Activated CD4-positive, alpha-beta T cell treated with anti-CD3 and anti-CD28 coated beads, Interleukin-2, amount 10 ng/mL, durations not matched to agents 7 days and 5 days (primary cell): Measurements from ENCODE around the gene GABRR3. TPM values are rescaled to one million over a fixed set of nuclear protein-coding genes. Genes with fewer than 3 reads are reported as not detected.

Experiments used
- CTCF ChIA-PET: fragments of 350-600 bp; sonication (Branson Sonifier 250); formaldehyde crosslinking; loops from one replicate; lab custom pipeline; 2021; ENCODE audit warnings: antibody characterized with exemption; lab: Charles Lee
- POLR2A ChIA-PET: fragments of 350-600 bp; sonication (Branson Sonifier 250); formaldehyde crosslinking; loops from one replicate; lab custom pipeline; 2021; ENCODE audit warnings: antibody characterized with exemption; lab: Charles Lee
- DNase-seq: peaks from one replicate; pipeline ENCODE4 v3.0.0-alpha.2; 2020
- H3K27ac Mint-ChIP-seq: one replicate; pipeline ENCODE4 v1.8.0; 2021; ENCODE audit warnings: mild to moderate bottlenecking, moderate library complexity, mixed read lengths
- H3K27me3 Mint-ChIP-seq: one replicate; pipeline ENCODE4 v1.8.0; 2021; ENCODE audit warnings: mixed read lengths
- H3K36me3 Mint-ChIP-seq: one replicate; pipeline ENCODE4 v1.8.0; 2021; ENCODE audit warnings: low read depth, mixed read lengths
- H3K4me1 Mint-ChIP-seq: one replicate; pipeline ENCODE4 v1.8.0; 2021; ENCODE audit warnings: mixed read lengths
- H3K4me3 Mint-ChIP-seq: one replicate; pipeline ENCODE4 v1.8.0; 2021; ENCODE audit warnings: mild to moderate bottlenecking, moderate library complexity, mixed read lengths
- H3K9me3 Mint-ChIP-seq: one replicate; pipeline ENCODE4 v1.8.0; 2021; ENCODE audit warnings: mixed read lengths
- total RNA-seq, 2 experiments: library from RNA; stranded (reverse); gene quantifications; one replicate each; pipeline ENCODE4 v1.2.3, GENCODE V29; 2021

Gene GABRR3
- total RNA-seq, 2 experiments from 2014 or later: not detected

DNA sequence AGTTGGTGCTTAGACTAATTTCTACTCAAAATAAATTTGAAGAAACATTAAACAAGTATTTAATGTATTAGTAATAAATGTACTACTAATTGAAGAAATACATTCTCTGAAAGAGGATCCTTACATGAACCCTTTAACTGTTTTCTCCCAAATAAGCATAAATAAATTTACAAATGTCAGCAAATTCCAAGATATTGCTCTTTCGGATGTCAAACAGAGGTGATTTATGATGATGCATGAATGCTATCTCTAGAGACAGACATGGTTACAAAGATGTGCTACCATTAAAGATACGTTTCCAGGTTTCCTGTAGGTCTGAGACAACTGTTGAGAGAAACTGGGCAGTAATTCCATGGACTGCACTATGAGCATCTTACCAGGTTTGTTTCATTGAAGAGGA is 629 bp downstream of the GABRR3 start:
- no peak for DNase-seq
- Mint-ChIP-seq H3K4me1 (peaks cover 22% of the 10 kb centered on the region), H3K9me3 (no peaks in the 10 kb centered on the region), H3K4me3 (no peak overlapping the region), H3K36me3 (no peaks in the 10 kb centered on the region), H3K27me3 (peaks cover 5% of the 10 kb centered on the region), H3K27ac (no peak overlapping the region)
- ChIA-PET POLR2A (no interaction called here), CTCF (interaction anchor here (1.8 kb wide), 1 partner anchor 11 kb away, joined by 6 read pairs; no protein-coding TSS in a partner anchor)

DNA sequence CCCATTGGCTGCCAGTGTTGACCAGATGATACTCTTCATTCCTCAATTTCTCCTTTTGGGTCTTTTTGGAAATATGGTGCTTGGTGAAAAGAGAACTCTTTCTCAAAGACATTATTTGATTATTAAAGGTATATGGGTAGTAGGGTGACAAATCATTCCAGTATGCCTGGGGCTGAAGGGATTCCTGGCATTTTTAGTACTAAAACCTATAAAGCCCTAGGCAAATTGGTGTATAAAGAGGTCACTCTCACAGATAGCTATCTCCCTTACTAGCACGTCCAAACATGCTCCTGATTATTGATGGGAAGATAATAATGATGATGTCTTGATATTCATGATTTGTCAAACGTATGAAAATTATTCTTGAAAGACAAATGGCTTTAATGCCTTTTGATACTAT is 1.1 kb downstream of the GABRR3 start:
- Mint-ChIP-seq H3K4me3 (no peak overlapping the region), H3K27ac (no peak overlapping the region), H3K4me1 (peaks cover 23% of the 10 kb centered on the region), H3K36me3 (peaks cover 2% of the 10 kb centered on the region), H3K27me3 (peaks cover 5% of the 10 kb centered on the region), H3K9me3 (peaks cover 2% of the 10 kb centered on the region)
- ChIA-PET POLR2A (no interaction called here), CTCF (interaction anchor here (1.8 kb wide), 1 partner anchor 11 kb away, joined by 6 read pairs; no protein-coding TSS in a partner anchor)
- DNase-seq: no peak

DNA sequence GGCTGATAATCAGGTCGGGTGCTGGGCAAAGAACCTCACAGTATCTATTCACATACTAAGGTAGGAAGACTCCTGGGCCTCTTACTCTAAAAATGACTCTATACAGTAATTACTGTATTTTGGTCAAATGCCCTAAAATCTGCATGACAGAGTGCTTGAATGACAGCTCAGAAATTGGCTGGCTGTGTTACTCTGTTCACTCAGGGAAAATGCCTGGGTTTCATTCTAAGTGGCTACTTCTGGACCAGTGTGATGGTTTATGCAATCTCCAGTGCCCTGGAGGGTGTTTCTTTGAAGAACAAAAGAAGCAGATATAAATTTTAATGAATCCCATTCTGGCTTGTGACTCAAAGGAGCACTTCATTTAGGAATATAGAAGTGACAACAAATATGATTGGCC is 2.2 kb downstream of the GABRR3 start:
- CTCF ChIA-PET: interaction anchor here (1.8 kb wide), 1 partner anchor 10 kb away, joined by 6 read pairs; no protein-coding TSS in a partner anchor
- POLR2A ChIA-PET: no interaction called here
- Mint-ChIP-seq H3K27me3 (peaks cover 5% of the 10 kb centered on the region), H3K36me3 (peaks cover 2% of the 10 kb centered on the region), H3K4me1 (peaks cover 21% of the 10 kb centered on the region), H3K27ac (no peak overlapping the region), H3K9me3 (peaks cover 2% of the 10 kb centered on the region), H3K4me3 (no peak overlapping the region)
- DNase-seq: no peak

DNA sequence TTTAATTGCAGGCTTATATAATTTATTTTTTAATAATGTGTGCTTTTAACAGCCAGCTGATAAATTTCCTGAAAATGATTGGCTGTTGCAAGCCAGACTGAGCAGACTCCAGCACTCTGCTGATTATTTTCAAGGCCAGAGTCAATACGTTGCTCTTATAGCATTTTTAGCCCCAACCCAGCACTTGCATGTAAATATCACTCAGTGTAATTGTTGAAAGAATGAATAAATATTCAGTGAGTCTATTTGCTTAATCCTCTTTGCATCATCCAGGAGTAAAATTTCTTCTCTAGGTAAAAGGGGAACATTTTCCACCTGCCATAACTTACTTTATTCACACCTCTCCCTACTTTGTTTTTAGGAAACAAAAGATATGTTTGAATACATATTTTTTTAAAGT is 2.9 kb downstream of the GABRR3 start:
- peaks cover 2% of the 10 kb centered on the region for H3K9me3 Mint-ChIP-seq
- CTCF ChIA-PET: interaction anchor here (0.8 kb wide), 1 partner anchor 1675 kb away, joined by 3 read pairs; no protein-coding TSS in a partner anchor
- no peak for DNase-seq
- H3K27ac Mint-ChIP-seq: no peak overlapping the region
- H3K27me3 Mint-ChIP-seq: peaks cover 5% of the 10 kb centered on the region
- peaks cover 2% of the 10 kb centered on the region for H3K36me3 Mint-ChIP-seq
- H3K4me3 Mint-ChIP-seq: no peak overlapping the region
- H3K4me1 Mint-ChIP-seq: peaks cover 16% of the 10 kb centered on the region
- POLR2A ChIA-PET: no interaction called here

DNA sequence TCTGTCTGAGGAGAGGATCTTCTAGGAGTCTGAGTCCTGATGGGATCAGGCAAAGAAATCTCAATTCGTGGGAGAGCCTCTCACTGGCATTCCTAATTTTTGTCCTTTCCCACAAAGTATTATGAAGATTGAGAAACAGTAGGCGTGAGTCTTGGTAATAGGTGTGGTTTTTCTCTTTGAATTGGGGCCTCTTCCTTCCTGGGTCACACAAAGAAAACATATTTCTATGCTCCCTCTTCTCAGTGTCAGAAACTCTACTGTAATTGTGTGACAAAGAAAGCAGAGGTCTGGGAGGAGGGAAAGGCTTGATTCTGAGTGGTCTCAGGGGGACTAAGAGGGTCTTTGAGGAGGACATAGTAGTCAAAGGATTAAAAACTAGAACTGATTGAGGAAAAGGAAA is 6.0 kb downstream of the GABRR3 start:
- Mint-ChIP-seq H3K9me3 (peaks cover 2% of the 10 kb centered on the region), H3K4me1 (peaks cover 22% of the 10 kb centered on the region), H3K27me3 (no peaks in the 10 kb centered on the region), H3K36me3 (peaks cover 2% of the 10 kb centered on the region), H3K27ac (peak overlapping the region; percentile 91), H3K4me3 (peak overlapping the region; percentile 48)
- ChIA-PET CTCF (no interaction called here), POLR2A (no interaction called here)
- no peak for DNase-seq

GRCh38 chr3:98027085-98027446 is 8.0 kb downstream of the GABRR3 start:
- H3K27ac Mint-ChIP-seq: no peak overlapping the region
- H3K4me3 Mint-ChIP-seq: no peak overlapping the region
- ChIA-PET CTCF (interaction anchor here (0.6 to 2.0 kb wide), 2 partner anchors 11 to 233 kb away, joined by 4 to 10 read pairs; no protein-coding TSS in a partner anchor), POLR2A (interaction anchor here (0.6 kb wide), 1 partner anchor 85 kb away, joined by 6 read pairs; no protein-coding TSS in a partner anchor)
- no peaks in the 10 kb centered on the region for H3K27me3 Mint-ChIP-seq
- peaks cover 2% of the 10 kb centered on the region for H3K9me3 Mint-ChIP-seq
- H3K36me3 Mint-ChIP-seq: peaks cover 2% of the 10 kb centered on the region
- H3K4me1 Mint-ChIP-seq: peaks cover 30% of the 10 kb centered on the region
- DNase-seq: no peak

DNA sequence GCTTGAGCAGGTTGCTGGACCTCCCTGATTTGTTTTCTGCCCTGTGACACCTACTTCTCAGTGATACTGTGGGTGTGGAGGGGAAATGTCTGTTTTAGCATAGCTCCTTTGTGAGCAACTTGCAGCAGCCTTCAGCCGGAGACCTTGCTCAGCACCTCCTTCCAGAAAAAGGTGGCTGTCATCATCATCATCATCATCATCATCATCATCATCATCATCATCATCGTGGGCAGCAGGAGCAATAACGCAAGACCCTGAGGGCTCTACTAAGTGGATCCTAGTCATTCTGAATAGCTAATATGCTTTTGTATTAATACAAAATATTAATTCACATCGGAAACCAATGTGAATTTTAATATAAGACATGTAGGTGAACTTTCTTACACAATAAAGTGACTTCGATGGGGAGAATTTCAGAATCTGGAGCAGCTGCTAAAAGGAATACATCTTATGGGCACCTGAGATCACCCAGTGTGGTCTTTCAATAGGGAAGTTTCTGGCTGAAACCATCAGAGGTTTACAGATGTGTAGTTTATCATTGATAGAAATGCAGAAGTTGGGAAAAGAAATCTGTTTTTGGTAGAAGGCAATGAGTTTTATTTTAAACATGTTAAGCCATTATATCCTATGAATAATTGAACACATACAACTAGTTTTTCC is 8.6 kb downstream of the GABRR3 start:
- H3K4me1 Mint-ChIP-seq: peaks cover 30% of the 10 kb centered on the region
- ChIA-PET CTCF (interaction anchor here (0.6 to 2.0 kb wide), 2 partner anchors 12 to 233 kb away, joined by 4 to 10 read pairs; no protein-coding TSS in a partner anchor), POLR2A (no interaction called here)
- no peak overlapping the region for H3K27ac Mint-ChIP-seq
- no peak for DNase-seq
- H3K4me3 Mint-ChIP-seq: no peak overlapping the region
- H3K27me3 Mint-ChIP-seq: no peaks in the 10 kb centered on the region
- H3K9me3 Mint-ChIP-seq: peaks cover 2% of the 10 kb centered on the region
- H3K36me3 Mint-ChIP-seq: peaks cover 2% of the 10 kb centered on the region

- Mint-ChIP-seq H3K9me3 (peaks cover 2% of the 10 kb centered on the region), H3K4me1 (peaks cover 30% of the 10 kb centered on the region), H3K27ac (no peak overlapping the region), H3K36me3 (peaks cover 2% of the 10 kb centered on the region), H3K27me3 (no peaks in the 10 kb centered on the region), H3K4me3 (no peak overlapping the region)
- POLR2A ChIA-PET: no interaction called here
- CTCF ChIA-PET: interaction anchor here (0.7 to 2.0 kb wide), 3 partner anchors 13 to 40 kb away, joined by 4 to 10 read pairs (median 4); no protein-coding TSS in a partner anchor
- no peak for DNase-seq
Observed at GRCh38 chr3:98025392-98025945, 9.6 kb downstream of the GABRR3 start.

GRCh38 chr3:98022978-98023820 is 11.9 kb downstream of the GABRR3 start:
- Mint-ChIP-seq H3K9me3 (no peaks in the 10 kb centered on the region), H3K36me3 (no peaks in the 10 kb centered on the region), H3K4me1 (peaks cover 14% of the 10 kb centered on the region), H3K27me3 (no peaks in the 10 kb centered on the region), H3K4me3 (no peak overlapping the region), H3K27ac (peak overlapping the region; percentile 28)
- POLR2A ChIA-PET: interaction anchor here (1.0 kb wide), 1 partner anchor 201 kb away, joined by 3 read pairs; the partner anchor contains the start of gene CRYBG3
- DNase-seq: peak; percentile 95
- CTCF ChIA-PET: interaction anchor here (0.6 to 3.1 kb wide), 22 partner anchors 9 to 259 kb away, joined by 3 to 15 read pairs (median 5); partner anchors contain the start of genes ARL6 and CRYBG3

DNA sequence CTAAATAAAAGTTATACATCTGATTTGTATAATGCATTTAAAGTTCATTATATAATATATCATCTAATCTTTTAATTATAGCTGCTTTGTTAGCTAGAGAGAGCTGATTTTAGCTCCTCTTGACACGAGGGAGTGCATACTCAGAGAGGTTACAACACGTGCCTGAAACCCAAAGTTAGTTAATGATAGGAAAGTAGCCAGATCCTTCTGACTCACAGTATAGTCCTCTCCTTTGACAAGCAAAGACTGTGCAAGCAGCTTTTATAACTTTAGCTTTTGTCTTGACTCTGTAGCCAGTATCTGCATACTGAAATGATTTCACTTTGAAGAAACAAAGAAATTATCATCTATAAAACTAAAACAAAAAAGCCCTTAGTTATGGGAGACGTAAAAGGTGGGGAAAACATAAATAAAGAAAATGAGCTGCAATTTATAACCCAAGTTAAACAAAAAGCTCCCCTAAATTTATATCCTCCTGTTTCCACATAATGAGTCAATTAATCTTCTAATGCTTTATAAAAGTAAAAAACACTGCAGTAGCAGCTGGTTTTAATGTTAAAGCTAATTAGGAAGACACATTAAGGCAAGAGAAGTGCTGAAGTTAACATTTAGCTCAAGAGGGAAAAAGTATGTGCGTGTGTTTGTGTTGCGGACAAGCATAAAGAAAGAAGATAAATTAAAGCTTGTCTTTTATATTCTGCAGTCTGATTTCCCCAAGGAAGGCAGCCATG is 13.1 kb downstream of the GABRR3 start:
- Mint-ChIP-seq H3K9me3 (no peaks in the 10 kb centered on the region), H3K27me3 (no peaks in the 10 kb centered on the region), H3K27ac (no peak overlapping the region), H3K36me3 (no peaks in the 10 kb centered on the region), H3K4me1 (peaks cover 14% of the 10 kb centered on the region), H3K4me3 (no peak overlapping the region)
- POLR2A ChIA-PET: interaction anchor here (1.1 kb wide), 1 partner anchor 50 kb away, joined by 5 read pairs; the partner anchor contains the start of gene RIOX2
- DNase-seq: no peak
- CTCF ChIA-PET: interaction anchor here (1.0 to 3.1 kb wide), 11 partner anchors 10 to 210 kb away, joined by 3 to 11 read pairs (median 4); no protein-coding TSS in a partner anchor

GRCh38 chr3:98020412-98020811 is 14.7 kb downstream of the GABRR3 start:
- no peaks in the 10 kb centered on the region for H3K36me3 Mint-ChIP-seq
- no peak overlapping the region for H3K4me3 Mint-ChIP-seq
- no peaks in the 10 kb centered on the region for H3K27me3 Mint-ChIP-seq
- H3K27ac Mint-ChIP-seq: no peak overlapping the region
- no peak for DNase-seq
- CTCF ChIA-PET: interaction anchor here (0.7 to 1.2 kb wide), 3 partner anchors 10 to 143 kb away, joined by 3 to 4 read pairs (median 3); no protein-coding TSS in a partner anchor
- no peaks in the 10 kb centered on the region for H3K9me3 Mint-ChIP-seq
- H3K4me1 Mint-ChIP-seq: peaks cover 15% of the 10 kb centered on the region
- POLR2A ChIA-PET: no interaction called here

DNA sequence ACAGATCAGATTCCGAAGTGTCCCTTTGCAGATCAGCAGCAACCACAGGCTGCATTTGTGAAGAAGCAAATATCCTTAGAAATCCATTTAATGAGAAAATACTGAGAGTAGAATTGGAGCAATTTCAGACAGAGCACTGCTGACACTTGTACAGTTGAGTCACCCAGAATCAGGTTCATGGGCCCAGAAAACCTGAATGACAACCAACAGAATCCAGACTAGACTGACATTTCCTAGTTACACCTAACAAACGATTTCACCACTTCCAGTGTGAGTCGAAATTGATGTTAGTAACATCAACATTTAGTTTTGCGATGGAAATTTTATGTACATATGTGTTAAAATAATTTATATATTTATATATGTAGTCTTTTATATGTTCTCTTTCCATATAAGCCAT is 16.8 kb downstream of the GABRR3 start:
- POLR2A ChIA-PET: no interaction called here
- Mint-ChIP-seq H3K36me3 (no peaks in the 10 kb centered on the region), H3K9me3 (no peaks in the 10 kb centered on the region), H3K4me3 (no peak overlapping the region), H3K27me3 (no peaks in the 10 kb centered on the region), H3K27ac (no peak overlapping the region), H3K4me1 (peaks cover 12% of the 10 kb centered on the region)
- DNase-seq: no peak
- CTCF ChIA-PET: no interaction called here
